ENCODE results near the gene EXOC4. TPM values are rescaled to one million over a fixed set of nuclear protein-coding genes. Genes with fewer than 3 reads are reported as not detected.
A peak's percentile ranks its signal among the peaks of the same experiment; 100 is the strongest.

Gene EXOC4
- total RNA-seq, 1 donor from 2014 or later: 94.0 TPM

- Mint-ChIP-seq H3K4me3 (ENCODE audit: unreplicated experiment) (no peak overlapping the region), H3K27me3 (ENCODE audit: unreplicated experiment) (peaks cover 2% of the 10 kb centered on the region), H3K27ac (ENCODE audit: unreplicated experiment) (no peak overlapping the region), H3K4me1 (ENCODE audit: unreplicated experiment) (peaks cover 14% of the 10 kb centered on the region), H3K9me3 (ENCODE audit: unreplicated experiment) (no peaks in the 10 kb centered on the region), H3K36me3 (ENCODE audit: low read depth, unreplicated experiment) (no peaks in the 10 kb centered on the region)
- DNase-seq (ENCODE audit: low spot score): no peak
- TF ChIP-seq CTCF (IDR thresholded peaks at IDR 0.05; ENCODE audit: unreplicated experiment): no peak
Observed at GRCh38 chr7:133587903-133588302, 335.0 kb downstream of the EXOC4 start.

- Mint-ChIP-seq H3K9me3 (ENCODE audit: unreplicated experiment) (no peaks in the 10 kb centered on the region), H3K4me3 (ENCODE audit: unreplicated experiment) (no peak overlapping the region), H3K27me3 (ENCODE audit: unreplicated experiment) (peaks cover 3% of the 10 kb centered on the region), H3K27ac (ENCODE audit: unreplicated experiment) (no peak overlapping the region), H3K36me3 (ENCODE audit: low read depth, unreplicated experiment) (no peaks in the 10 kb centered on the region), H3K4me1 (ENCODE audit: unreplicated experiment) (peaks cover 19% of the 10 kb centered on the region)
- DNase-seq (ENCODE audit: low spot score): no peak
- TF ChIP-seq CTCF (IDR thresholded peaks at IDR 0.05; ENCODE audit: unreplicated experiment): no peak
Observed at GRCh38 chr7:133590795-133591194, 337.9 kb downstream of the EXOC4 start.

- H3K4me1 Mint-ChIP-seq (ENCODE audit: unreplicated experiment): peaks cover 19% of the 10 kb centered on the region
- no peaks in the 10 kb centered on the region for H3K9me3 Mint-ChIP-seq (ENCODE audit: unreplicated experiment)
- no peak for DNase-seq (ENCODE audit: low spot score)
- H3K27ac Mint-ChIP-seq (ENCODE audit: unreplicated experiment): no peak overlapping the region
- TF ChIP-seq CTCF (IDR thresholded peaks at IDR 0.05; ENCODE audit: unreplicated experiment): no peak
- H3K4me3 Mint-ChIP-seq (ENCODE audit: unreplicated experiment): peak overlapping the region; percentile 1
- H3K27me3 Mint-ChIP-seq (ENCODE audit: unreplicated experiment): peaks cover 3% of the 10 kb centered on the region
- H3K36me3 Mint-ChIP-seq (ENCODE audit: low read depth, unreplicated experiment): no peaks in the 10 kb centered on the region
Observed at GRCh38 chr7:133591704-133592340, 338.9 kb downstream of the EXOC4 start.

- no peak for DNase-seq (ENCODE audit: low spot score)
- no peak for TF ChIP-seq CTCF (IDR thresholded peaks at IDR 0.05; ENCODE audit: unreplicated experiment)
- no peak overlapping the region for H3K4me3 Mint-ChIP-seq (ENCODE audit: unreplicated experiment)
- H3K27ac Mint-ChIP-seq (ENCODE audit: unreplicated experiment): no peak overlapping the region
- no peaks in the 10 kb centered on the region for H3K36me3 Mint-ChIP-seq (ENCODE audit: low read depth, unreplicated experiment)
- H3K27me3 Mint-ChIP-seq (ENCODE audit: unreplicated experiment): peaks cover 2% of the 10 kb centered on the region
- peaks cover 5% of the 10 kb centered on the region for H3K4me1 Mint-ChIP-seq (ENCODE audit: unreplicated experiment)
- no peaks in the 10 kb centered on the region for H3K9me3 Mint-ChIP-seq (ENCODE audit: unreplicated experiment)
Observed at GRCh38 chr7:133593561-133593960, 340.7 kb downstream of the EXOC4 start.

GRCh38 chr7:133601617-133602016 is 348.7 kb downstream of the EXOC4 start:
- TF ChIP-seq CTCF (IDR thresholded peaks at IDR 0.05; ENCODE audit: unreplicated experiment): no peak
- no peak overlapping the region for H3K27ac Mint-ChIP-seq (ENCODE audit: unreplicated experiment)
- no peak overlapping the region for H3K4me3 Mint-ChIP-seq (ENCODE audit: unreplicated experiment)

More at GRCh38 chr7:133601617-133602016, 348.7 kb downstream of the EXOC4 start:
- no peaks in the 10 kb centered on the region for H3K27me3 Mint-ChIP-seq (ENCODE audit: unreplicated experiment)
- no peaks in the 10 kb centered on the region for H3K9me3 Mint-ChIP-seq (ENCODE audit: unreplicated experiment)
- no peaks in the 10 kb centered on the region for H3K36me3 Mint-ChIP-seq (ENCODE audit: low read depth, unreplicated experiment)
- no peaks in the 10 kb centered on the region for H3K4me1 Mint-ChIP-seq (ENCODE audit: unreplicated experiment)
- no peak for DNase-seq (ENCODE audit: low spot score)
